ENCODE results near the gene ACAN. TPM values are rescaled to one million over a fixed set of nuclear protein-coding genes. Genes with fewer than 3 reads are reported as not detected.

ACAN gene
- total and polyA plus RNA-seq, 2 donors (not counting 3 experiments of a cell fraction or from before 2014, with no cell fraction given): not detected

- no TSS peak for BruUV-seq (replicated peaks)
- CTCF ChIA-PET: no interaction called here
- FAIRE-seq: no peak
Observed at GRCh38 chr15:88841236-88841635, 38.0 kb downstream of the ACAN start.

More at GRCh38 chr15:88841236-88841635, 38.0 kb downstream of the ACAN start:
- Histone ChIP-seq H3K4me3 (replicated peaks in 1 of 3; ENCODE audit: insufficient read depth in 1 of 3, low read depth in 1 of 3, low read length in 3 of 3) (no peak overlapping the region), H3K4me2 (ENCODE audit: insufficient read depth, low read length) (no peak overlapping the region), H3K9ac (replicated peaks; ENCODE audit: extremely low read depth, insufficient read depth, low read length) (no peak overlapping the region), H3K9me3 (replicated peaks; ENCODE audit: control insufficient read depth, insufficient read depth, low read length) (no peaks in the 10 kb centered on the region), H3K27ac (ENCODE audit: insufficient read depth, low read depth, low read length) (no peak overlapping the region), H3K27me3 (ENCODE audit: control insufficient read depth in 2 of 2, insufficient read depth in 2 of 2, low read length in 2 of 2) (no peaks in the 10 kb centered on the region), H3K79me2 (ENCODE audit: control insufficient read depth, insufficient read depth, low read length) (no peaks in the 10 kb centered on the region), H4K20me1 (replicated peaks; ENCODE audit: control insufficient read depth, extremely low read depth, insufficient read depth, low read length) (no peaks in the 10 kb centered on the region), H3K36me3 (ENCODE audit: control insufficient read depth in 2 of 2, extremely low read depth in 1 of 2, insufficient read depth in 2 of 2, low read length in 2 of 2) (no peaks in the 10 kb centered on the region), H3K9me1 (replicated peaks; ENCODE audit: control insufficient read depth, extremely low read depth, insufficient read depth, low read length) (no peaks in the 10 kb centered on the region), H3K4me1 (ENCODE audit: control insufficient read depth, extremely low read depth, insufficient read depth, low read length) (no peaks in the 10 kb centered on the region), H2AFZ (ENCODE audit: low read depth, low read length) (no peak overlapping the region)
- no peak for DNase-seq (ENCODE audit: low read depth, low spot score)
- dilution Hi-C loops (cut with MboI; ENCODE audit: extremely low pct_ligation_motif_present, low sequenced_read_pairs) (no loop called here), intact Hi-C loops (cut with micrococcal nuclease) (no loop called here)
- POLR2A ChIA-PET: no interaction called here
- TF ChIP-seq EZH2 (IDR thresholded peaks at IDR 0.05; ENCODE audit: borderline replicate concordance, low read depth, low read length, severe bottlenecking) (no peak), POLR2A (IDR thresholded peaks at IDR 0.05; ENCODE audit: low read depth, low read length) (no peak), MYC (IDR thresholded peaks at IDR 0.05; ENCODE audit: low read depth, low read length) (no peak), FOS (IDR thresholded peaks at IDR 0.05; ENCODE audit: borderline replicate concordance, insufficient read depth, low read length) (no peak), MAX (IDR thresholded peaks at IDR 0.05; ENCODE audit: insufficient read depth, insufficient read length) (no peak), POLR2AphosphoS5 (IDR thresholded peaks at IDR 0.05; ENCODE audit: insufficient read depth, low read depth, low read length) (no peak), JUN (IDR thresholded peaks at IDR 0.05; ENCODE audit: borderline replicate concordance, insufficient read depth, insufficient read length, low read depth) (no peak), CTCF (IDR thresholded peaks at IDR 0.05; ENCODE audit: extremely low read depth in 1 of 2, insufficient read depth in 1 of 2, low read depth in 1 of 2, low read length in 2 of 2) (no peak), GATA2 (IDR thresholded peaks at IDR 0.05; ENCODE audit: insufficient read depth, insufficient read length, low read depth, low read length) (no peak)
